IMR-90 (cell line): ENCODE data around the gene SNX22. TPM values are rescaled to one million over a fixed set of nuclear protein-coding genes. Genes with fewer than 3 reads are reported as not detected.

Experiments used
- ATAC-seq: fragments of 200-7000 bp; cut with Tn5 transposase; 2 replicates; pipeline ENCODE4 v1.9.1; 2020; ENCODE audit warnings: low read depth, mild to moderate bottlenecking, moderate library complexity
- BruUV-seq: library from RNA; stranded (reverse); fragments of 400-500 nt; replicated peaks from 2 replicates; lab custom pipeline; 2021; lab: Mats Ljungman, UMichigan
- CTCF ChIA-PET: fragments of 300-600 bp; formaldehyde crosslinking; extraction: SDS; loops from one replicate; lab custom pipeline; 2021; ENCODE audit warnings: antibody characterized with exemption; lab: Yijun Ruan, JAX
- POLR2A ChIA-PET: fragments of 300-600 bp; sonication (Branson Sonifier 250); formaldehyde crosslinking; loops from one replicate; lab custom pipeline; 2022; ENCODE audit warnings: antibody characterized with exemption; ENCODE audit not compliant: unreplicated experiment; lab: Charles Lee
- DNase-seq: peaks from one replicate; pipeline ENCODE4 v3.0.0; 2013
- H2AFZ ChIP-seq: replicated peaks from 2 replicates; pipeline ENCODE3; 2013; ENCODE audit warnings: low read length, mild to moderate bottlenecking; ENCODE audit not compliant: poor library complexity
- H2AK5ac ChIP-seq: 2 replicates; pipeline ENCODE4 v1.6.1; 2013; ENCODE audit warnings: low read depth, low read length, inconsistent platforms
- H2AK9ac ChIP-seq: replicated peaks from 2 replicates; pipeline ENCODE3; 2013; ENCODE audit warnings: mild to moderate bottlenecking, low read depth, low read length, moderate library complexity; ENCODE audit not compliant: poor library complexity
- H2BK120ac ChIP-seq: 2 replicates; pipeline ENCODE4 v1.6.1; 2013; ENCODE audit warnings: low read depth, low read length, inconsistent platforms
- H2BK15ac ChIP-seq: 3 replicates; pipeline ENCODE4 v1.6.1; 2013; ENCODE audit warnings: low read depth, low read length, inconsistent platforms
- H2BK20ac ChIP-seq: 2 replicates; pipeline ENCODE4 v1.6.1; 2013; ENCODE audit warnings: low read depth, mild to moderate bottlenecking, inconsistent platforms, low read length, moderate library complexity
- H2BK5ac ChIP-seq: 2 replicates; pipeline ENCODE4 v1.6.1; 2013; ENCODE audit warnings: mild to moderate bottlenecking, low read depth, low read length, inconsistent platforms; ENCODE audit not compliant: poor library complexity, severe bottlenecking
- H3K14ac ChIP-seq: replicated peaks from 2 replicates; pipeline ENCODE4 v1.6.1; 2013; ENCODE audit warnings: low read depth, low read length, inconsistent platforms
- H3K18ac ChIP-seq: 2 replicates; pipeline ENCODE4 v1.6.1; 2013; ENCODE audit warnings: low read depth, low read length, control low read depth
- H3K23ac ChIP-seq: 2 replicates; pipeline ENCODE4 v1.6.1; 2013; ENCODE audit warnings: low read depth, low read length, inconsistent platforms
- H3K27ac ChIP-seq: 2 replicates; pipeline ENCODE4 v1.5.1; 2013; ENCODE audit warnings: mild to moderate bottlenecking, control low read depth, low read length; ENCODE audit not compliant: insufficient read depth
- H3K27me3 ChIP-seq: 2 replicates; pipeline ENCODE4 v1.6.1; 2013; ENCODE audit warnings: low read length; ENCODE audit not compliant: control insufficient read depth, insufficient read depth
- H3K36me3 ChIP-seq: 2 replicates; pipeline ENCODE4 v1.6.1; 2013; ENCODE audit warnings: low read length, mixed read lengths; ENCODE audit not compliant: control insufficient read depth, insufficient read depth
- H3K4ac ChIP-seq: 2 replicates; pipeline ENCODE4 v1.6.1; 2013; ENCODE audit warnings: low read depth, low read length, inconsistent platforms
- H3K4me1 ChIP-seq: 2 replicates; pipeline ENCODE4 v1.6.1; 2013; ENCODE audit warnings: low read length, mixed read lengths; ENCODE audit not compliant: control insufficient read depth, insufficient read depth
- H3K4me2 ChIP-seq: 2 replicates; pipeline ENCODE4 v1.6.1; 2013; ENCODE audit warnings: low read depth, mild to moderate bottlenecking, control low read depth, low read length, moderate library complexity
- H3K4me3 ChIP-seq: 2 replicates; pipeline ENCODE4 v1.5.1; 2013; ENCODE audit warnings: low read depth, mild to moderate bottlenecking, control low read depth, low read length, moderate library complexity; ENCODE audit not compliant: insufficient read depth
- H3K56ac ChIP-seq: 2 replicates; pipeline ENCODE4 v1.6.1; 2013; ENCODE audit warnings: low read length, inconsistent platforms; ENCODE audit not compliant: insufficient read depth; ENCODE audit errors: extremely low read depth
- H3K79me1 ChIP-seq, 2 experiments: 2 replicates each; pipeline ENCODE4 v1.6.1; 2013; ENCODE audit warnings: low read length in 2 of 2, inconsistent platforms in 1 of 2, low read depth in 1 of 2
- H3K9ac ChIP-seq: 2 replicates; pipeline ENCODE4 v1.6.1; 2013; ENCODE audit warnings: low read depth, low read length, control low read depth
- H3K9me1 ChIP-seq: 2 replicates; pipeline ENCODE4 v1.6.1; 2013; ENCODE audit warnings: low read length, inconsistent platforms; ENCODE audit not compliant: insufficient read depth
- H3K9me3 ChIP-seq: 2 replicates; pipeline ENCODE4 v1.6.1; 2013; ENCODE audit warnings: low read length; ENCODE audit not compliant: control insufficient read depth, insufficient read depth
- H4K20me1 ChIP-seq: 2 replicates; pipeline ENCODE4 v1.6.1; 2013; ENCODE audit warnings: low read length, inconsistent platforms; ENCODE audit not compliant: insufficient read depth
- H4K5ac ChIP-seq: 2 replicates; pipeline ENCODE4 v1.6.1; 2013; ENCODE audit warnings: mild to moderate bottlenecking, low read depth, low read length, control low read depth
- H4K8ac ChIP-seq, 2 experiments: 2 replicates each; pipeline ENCODE4 v1.6.1; 2013; ENCODE audit warnings: low read depth in 2 of 2, low read length in 2 of 2, control low read depth in 1 of 2, inconsistent platforms in 1 of 2
- H4K91ac ChIP-seq: 2 replicates; pipeline ENCODE4 v1.6.1; 2013; ENCODE audit warnings: low read depth, low read length, inconsistent platforms; ENCODE audit not compliant: insufficient read depth
- CTCF ChIP-seq: conservative IDR thresholded peaks from 2 replicates; pipeline ENCODE4 v1.5.1; 2012; ENCODE audit warnings: mild to moderate bottlenecking, low read depth, low read length, improper control_type of control experiment
- POLR2A ChIP-seq: IDR thresholded peaks from 2 replicates; pipeline ENCODE4 v1.6.1; 2012; ENCODE audit warnings: mild to moderate bottlenecking, low read depth, low read length
- RAD21 ChIP-seq: IDR thresholded peaks from 2 replicates; pipeline ENCODE4 v1.6.1; 2012; ENCODE audit warnings: low read length, improper control_type of control experiment
- RFX5 ChIP-seq: IDR thresholded peaks from 2 replicates; pipeline ENCODE4 v1.8.0; 2012; ENCODE audit warnings: low read depth, mild to moderate bottlenecking, low read length, moderate library complexity
- USF2 ChIP-seq: fragments of 150-350 bp; IDR thresholded peaks from 2 replicates; pipeline ENCODE4 v1.6.1; 2017; ENCODE audit warnings: mild to moderate bottlenecking, antibody characterized with exemption, low read length, low read depth
- WGBS, 2 experiments: methylation state at CpG; one replicate each; pipeline versions ENCODE4 v1.1.5 to v1.1.7; 2013; ENCODE audit warnings: missing lambda C conversion rate in 2 of 2; ENCODE audit not compliant: insufficient read length in 1 of 2; ENCODE audit errors: extremely low coverage in 2 of 2; 5-methylcytosine and 5-hydroxymethylcytosine counted together
- dilution Hi-C: fragments of 300-500 bp; cut with HindIII; formaldehyde crosslinking; loops from one replicate; pipeline ENCODE4 v1.14.3; 2018; ENCODE audit warnings: low sequenced_read_pairs; ENCODE audit not compliant: unreplicated experiment
- in situ Hi-C: fragments of 300-500 bp; cut with MboI; formaldehyde crosslinking; loops from 3 replicates; pipeline ENCODE4 v1.14.3; 2019; ENCODE audit warnings: low sequenced_read_pairs, inconsistent platforms, mixed read lengths
- intact Hi-C: fragments of 100-400 bp; cut with micrococcal nuclease; formaldehyde crosslinking; loops from 2 replicates; pipeline ENCODE4 v1.10.0; 2022
- polyA plus RNA-seq, 3 experiments: library from polyadenylated mRNA; depleted of rRNA; stranded (reverse); fragments of >200 nt; gene quantifications; 2 replicates each; pipeline ENCODE4 v1.2.3, GENCODE V29; 2012; ENCODE audit warnings: low replicate concordance in 1 of 3
- total RNA-seq: library from RNA; depleted of rRNA; stranded (reverse); fragments of >200 nt; gene quantifications from 2 replicates; pipeline ENCODE4 v1.2.3, GENCODE V29; 2012

Gene SNX22
- total and polyA plus RNA-seq, 2 of the 4 experiments (the other 2 are of a cell fraction) = 0.12 to 0.18 TPM

- peaks cover 62% of the 10 kb centered on the region for H3K36me3 ChIP-seq
Measured at GRCh38 chr15:64158363-64159134, 7.0 kb downstream of the SNX22 start.

More at GRCh38 chr15:64158363-64159134, 7.0 kb downstream of the SNX22 start:
- Histone ChIP-seq H3K56ac (no peak overlapping the region), H2BK120ac (no peak overlapping the region), H3K9me1 (peaks cover 12% of the 10 kb centered on the region), H3K14ac (0 out of 2 replicates have a peak overlapping the region, but pooled peaks have one; percentile 32), H3K4ac (no peak overlapping the region), H2AFZ (no peak overlapping the region), H3K4me2 (no peak overlapping the region), H2BK5ac (no peak overlapping the region), H4K20me1 (peaks cover 72% of the 10 kb centered on the region), H3K4me3 (no peak overlapping the region), H3K27ac (no peak overlapping the region), H3K79me1 (peaks cover 27 to 42% of the 10 kb centered on the region in 2 experiments), H3K9ac (no peak overlapping the region), H3K9me3 (no peaks in the 10 kb centered on the region), H4K5ac (no peak overlapping the region), H4K8ac (no peak overlapping the region), H2BK20ac (no peak overlapping the region), H2AK5ac (no peak overlapping the region; the same call in 1 of the 2 replicates), H4K91ac (no peak overlapping the region), H3K4me1 (peaks cover 6% of the 10 kb centered on the region), H3K18ac (no peak overlapping the region), H3K23ac (peak overlapping the region; percentile 52), H2BK15ac (no peak overlapping the region), H2AK9ac (peak overlapping the region; percentile 58), H3K27me3 (no peaks in the 10 kb centered on the region)
- WGBS, 2 experiments = 100% methylated on average over 3 of the region's 11 CpGs; no CpG with 5 or more reads in 1 of the 2 experiments
- ATAC-seq (no peak), DNase-seq (no peak)
- dilution Hi-C loops (no loop called here), in situ Hi-C loops (no loop called here), intact Hi-C loops (no loop called here)
- CTCF ChIA-PET = no interaction called here
- POLR2A ChIA-PET = no interaction called here
- TF ChIP-seq RAD21 (no peak), RFX5 (no peak), CTCF (no peak), USF2 (no peak), POLR2A (no peak)
- no TSS peak for BruUV-seq
